Endodermal cell (in vitro differentiated cells): ENCODE results near the gene PGAM1. TPM values are rescaled to one million over a fixed set of nuclear protein-coding genes. Genes with fewer than 3 reads are reported as not detected.

Experiments used
- DNase-seq: peaks from one replicate; pipeline ENCODE4 v3.0.0-alpha.2; 2017
- H3K27ac ChIP-seq: 2 replicates; pipeline ENCODE4 v1.5.1; 2013; ENCODE audit warnings: mild to moderate bottlenecking, low read depth, low read length, moderate library complexity
- H3K27me3 ChIP-seq: 2 replicates; pipeline ENCODE4 v1.6.1; 2013; ENCODE audit warnings: mild to moderate bottlenecking, low read length, moderate library complexity; ENCODE audit not compliant: insufficient read depth, control insufficient read depth, poor library complexity, severe bottlenecking
- H3K36me3 ChIP-seq: 2 replicates; pipeline ENCODE4 v1.7.0; 2013; ENCODE audit warnings: mild to moderate bottlenecking, low read length, moderate library complexity; ENCODE audit not compliant: control insufficient read depth, insufficient read depth
- H3K4me1 ChIP-seq: one replicate; pipeline ENCODE4 v1.7.0; 2013; ENCODE audit warnings: low read length; ENCODE audit not compliant: control insufficient read depth, insufficient read depth
- H3K4me3 ChIP-seq: 2 replicates; pipeline ENCODE4 v1.5.1; 2013; ENCODE audit warnings: mild to moderate bottlenecking, low read length, moderate library complexity
- H3K9ac ChIP-seq: 2 replicates; pipeline ENCODE4 v1.6.1; 2013; ENCODE audit warnings: mild to moderate bottlenecking, low read length, moderate library complexity; ENCODE audit not compliant: poor library complexity, severe bottlenecking; ENCODE audit errors: extremely low read depth
- H3K9me3 ChIP-seq: 2 replicates; pipeline ENCODE4 v1.6.1; 2013; ENCODE audit warnings: mild to moderate bottlenecking, low read length, moderate library complexity; ENCODE audit not compliant: control insufficient read depth
- H3K27ac Mint-ChIP-seq: 2 replicates; pipeline ENCODE4 v1.8.0; 2020; ENCODE audit warnings: mixed read lengths
- H3K27me3 Mint-ChIP-seq: 2 replicates; pipeline ENCODE4 v1.8.0; 2021; ENCODE audit warnings: mild to moderate bottlenecking, mixed read lengths; ENCODE audit not compliant: insufficient read depth
- H3K36me3 Mint-ChIP-seq: 2 replicates; pipeline ENCODE4 v1.8.0; 2020; ENCODE audit warnings: low read depth, mixed read lengths
- H3K4me1 Mint-ChIP-seq: 2 replicates; pipeline ENCODE4 v1.8.0; 2020; ENCODE audit warnings: mixed read lengths
- H3K4me3 Mint-ChIP-seq: 2 replicates; pipeline ENCODE4 v1.8.0; 2020; ENCODE audit warnings: mild to moderate bottlenecking, moderate library complexity, mixed read lengths
- H3K9me3 Mint-ChIP-seq: 2 replicates; pipeline ENCODE4 v1.8.0; 2020; ENCODE audit warnings: mild to moderate bottlenecking, mixed read lengths
- WGBS, 2 experiments: methylation state at CpG; one replicate each; pipeline versions ENCODE4 v1.1.5 to v1.1.7; 2013; ENCODE audit warnings: missing lambda C conversion rate in 2 of 2, mixed read lengths in 1 of 2; ENCODE audit not compliant: insufficient coverage in 1 of 2, insufficient read length in 1 of 2; 5-methylcytosine and 5-hydroxymethylcytosine counted together
- total RNA-seq, 2 donors: library from RNA; stranded (reverse); fragmentation: NEBNext Ultra II Directional in 1 of 2; extraction: Animal tissue kit (Norgen Biotek cat#: 25700) in 1 of 2; gene quantifications; 2 replicates in 1 of 2; 3 replicates in 1 of 2; pipeline ENCODE4 v1.2.1, GENCODE V29; 2021
- TF ChIP-seq, protein P1 (sequence below): fragments of 200-600 bp; sonication (generic); conservative IDR thresholded peaks from 2 replicates; pipeline ENCODE4 v1.5.0; 2021; ENCODE audit warnings: antibody characterized with exemption, mild to moderate bottlenecking

Gene PGAM1
- total RNA-seq, 2 donors from 2014 or later, result 490 to 499 TPM

DNA sequence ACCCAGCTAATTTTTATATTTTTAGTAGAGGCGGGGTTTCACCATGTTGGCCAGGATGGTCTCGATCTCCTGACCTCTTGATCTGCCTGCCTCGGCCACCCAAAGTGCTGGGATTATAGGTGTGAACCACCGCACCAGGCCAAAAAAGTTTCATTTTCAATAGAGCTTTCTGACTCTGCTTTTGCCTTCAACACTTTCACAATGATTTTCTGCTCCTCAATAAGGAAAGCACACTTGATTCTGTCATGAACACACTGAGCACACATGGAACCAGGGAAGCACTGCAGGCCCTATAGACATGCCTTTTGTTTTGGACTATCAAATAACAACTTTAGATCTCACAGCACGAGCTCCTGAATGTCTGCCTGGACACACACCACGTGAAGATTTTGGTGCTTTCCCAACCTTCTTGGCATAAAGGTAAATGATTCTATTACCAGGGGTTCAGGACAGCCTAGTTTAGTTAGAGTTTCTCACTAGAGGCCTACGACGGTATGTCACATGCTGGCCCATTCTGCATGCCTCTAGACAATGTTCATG is 32.9 kb upstream of the PGAM1 start:
- TF ChIP-seq, protein P1, sequence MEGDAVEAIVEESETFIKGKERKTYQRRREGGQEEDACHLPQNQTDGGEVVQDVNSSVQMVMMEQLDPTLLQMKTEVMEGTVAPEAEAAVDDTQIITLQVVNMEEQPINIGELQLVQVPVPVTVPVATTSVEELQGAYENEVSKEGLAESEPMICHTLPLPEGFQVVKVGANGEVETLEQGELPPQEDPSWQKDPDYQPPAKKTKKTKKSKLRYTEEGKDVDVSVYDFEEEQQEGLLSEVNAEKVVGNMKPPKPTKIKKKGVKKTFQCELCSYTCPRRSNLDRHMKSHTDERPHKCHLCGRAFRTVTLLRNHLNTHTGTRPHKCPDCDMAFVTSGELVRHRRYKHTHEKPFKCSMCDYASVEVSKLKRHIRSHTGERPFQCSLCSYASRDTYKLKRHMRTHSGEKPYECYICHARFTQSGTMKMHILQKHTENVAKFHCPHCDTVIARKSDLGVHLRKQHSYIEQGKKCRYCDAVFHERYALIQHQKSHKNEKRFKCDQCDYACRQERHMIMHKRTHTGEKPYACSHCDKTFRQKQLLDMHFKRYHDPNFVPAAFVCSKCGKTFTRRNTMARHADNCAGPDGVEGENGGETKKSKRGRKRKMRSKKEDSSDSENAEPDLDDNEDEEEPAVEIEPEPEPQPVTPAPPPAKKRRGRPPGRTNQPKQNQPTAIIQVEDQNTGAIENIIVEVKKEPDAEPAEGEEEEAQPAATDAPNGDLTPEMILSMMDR, result no peak
- Mint-ChIP-seq H3K9me3 (no peaks in the 10 kb centered on the region), H3K27ac (no peak overlapping the region), H3K36me3 (peaks cover 52% of the 10 kb centered on the region), H3K4me3 (no peak overlapping the region), H3K4me1 (no peaks in the 10 kb centered on the region), H3K27me3 (no peaks in the 10 kb centered on the region)
- DNase-seq, result no peak
- 90 to 94% methylated on average over 8 of the region's 8 CpGs for WGBS, 2 experiments
- peaks cover 41% of the 10 kb centered on the region for H3K36me3 ChIP-seq
- H3K4me3 ChIP-seq, result no peak overlapping the region
- no peak overlapping the region for H3K27ac ChIP-seq
- H3K4me1 ChIP-seq, result no peaks in the 10 kb centered on the region
- no peaks in the 10 kb centered on the region for H3K27me3 ChIP-seq
- no peak overlapping the region for H3K9ac ChIP-seq
- no peaks in the 10 kb centered on the region for H3K9me3 ChIP-seq

DNA sequence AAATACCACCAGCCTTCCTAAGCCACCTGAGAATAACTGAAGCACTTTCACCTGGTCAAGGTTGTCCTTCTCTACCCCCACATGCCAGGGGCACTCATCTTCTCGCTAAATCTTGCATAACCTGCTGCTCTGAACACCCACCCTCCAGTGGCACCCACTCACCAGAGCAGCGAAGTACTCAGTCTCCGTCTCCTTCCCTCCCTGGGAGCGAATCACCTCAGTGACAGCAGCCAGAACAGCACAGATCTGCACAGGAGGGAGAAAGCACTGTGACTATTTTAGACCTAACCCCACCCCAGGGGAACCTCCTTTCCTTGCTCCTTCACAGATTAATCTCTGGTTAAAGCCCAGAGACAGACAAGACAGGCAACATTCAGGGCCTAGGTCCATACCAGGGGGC is 29.9 kb upstream of the PGAM1 start:
- Mint-ChIP-seq H3K4me3 (no peak overlapping the region), H3K4me1 (peaks cover 9% of the 10 kb centered on the region), H3K27ac (no peak overlapping the region), H3K9me3 (no peaks in the 10 kb centered on the region), H3K36me3 (peaks cover 27% of the 10 kb centered on the region), H3K27me3 (no peaks in the 10 kb centered on the region)
- no peak overlapping the region for H3K9ac ChIP-seq
- DNase-seq, result no peak
- no peaks in the 10 kb centered on the region for H3K9me3 ChIP-seq
- TF ChIP-seq, protein P1, result no peak
- H3K27me3 ChIP-seq, result no peaks in the 10 kb centered on the region
- no peak overlapping the region for H3K4me3 ChIP-seq
- H3K27ac ChIP-seq, result no peak overlapping the region
- WGBS, 2 experiments, result 69 to 90% methylated on average over 2 to 4 of the region's 4 CpGs
- peaks cover 5% of the 10 kb centered on the region for H3K4me1 ChIP-seq
- peaks cover 34% of the 10 kb centered on the region for H3K36me3 ChIP-seq

DNA sequence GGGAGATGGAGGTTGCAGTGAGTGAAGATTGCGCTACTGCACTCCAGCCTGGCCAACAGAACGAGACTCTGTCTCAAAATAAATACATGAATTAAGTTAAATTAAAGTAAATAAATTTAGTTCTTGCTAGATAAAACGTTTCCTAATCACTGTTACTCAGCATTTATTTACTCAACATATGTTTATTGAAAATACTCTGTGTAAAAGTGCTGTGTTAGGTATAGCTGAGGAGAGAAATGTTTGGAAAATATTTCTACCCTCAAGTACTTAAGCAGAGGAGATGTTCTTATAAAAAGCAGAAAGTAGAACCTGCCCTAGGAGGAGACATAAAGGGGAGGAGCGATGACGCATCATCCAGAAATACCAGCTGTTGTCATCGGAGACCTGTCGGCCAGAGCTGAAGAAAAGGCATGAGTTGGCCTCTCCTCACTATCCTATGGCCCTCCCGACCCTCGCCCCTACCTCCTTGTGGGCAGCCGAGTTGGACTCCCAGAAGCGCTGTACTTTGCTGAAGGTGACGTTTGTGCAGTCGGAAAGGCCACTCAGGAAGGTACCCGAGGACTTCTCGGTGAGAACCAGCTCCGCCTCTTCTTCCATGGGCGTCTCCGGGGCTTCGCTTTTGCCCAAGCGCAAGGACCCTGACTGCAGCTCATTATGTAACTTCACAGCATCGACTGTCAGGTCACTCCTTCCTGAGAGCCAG is 26.0 kb upstream of the PGAM1 start:
- Mint-ChIP-seq H3K27ac (peak overlapping the region; percentile 97), H3K4me3 (peak overlapping the region; percentile 93), H3K27me3 (no peaks in the 10 kb centered on the region), H3K9me3 (no peaks in the 10 kb centered on the region), H3K36me3 (peaks cover 13% of the 10 kb centered on the region), H3K4me1 (peaks cover 9% of the 10 kb centered on the region)
- peak overlapping the region; percentile 98 for H3K4me3 ChIP-seq
- WGBS, 2 experiments, result 40 to 46% methylated on average over 16 to 19 of the region's 21 CpGs
- H3K36me3 ChIP-seq, result peaks cover 19% of the 10 kb centered on the region
- peak; percentile 73 for DNase-seq
- H3K9me3 ChIP-seq, result no peaks in the 10 kb centered on the region
- peaks cover 5% of the 10 kb centered on the region for H3K4me1 ChIP-seq
- no peaks in the 10 kb centered on the region for H3K27me3 ChIP-seq
- peak overlapping the region; percentile 80 for H3K9ac ChIP-seq
- TF ChIP-seq, protein P1, result no peak
- peak overlapping the region; percentile 19 for H3K27ac ChIP-seq
